Keratinocyte (primary cell): ENCODE results near the gene AGTRAP. TPM values are rescaled to one million over a fixed set of nuclear protein-coding genes. Genes with fewer than 3 reads are reported as not detected.

Source experiments
- DNase-seq: peaks from one replicate; pipeline ENCODE4 v3.0.0-alpha.2; 2011; ENCODE audit warnings: low read depth, missing footprints, low spot score
- FAIRE-seq: peaks from 2 replicates; lab custom pipeline; 2011; peaks lifted over from hg19 to GRCh38; lab: Jason Lieb, UNC
- H2AFZ ChIP-seq: 2 replicates; pipeline ENCODE4 v1.6.0; 2012; ENCODE audit warnings: low read length, control low read depth, inconsistent platforms; ENCODE audit not compliant: control insufficient read depth
- H3K27ac ChIP-seq: 2 replicates; pipeline ENCODE4 v1.5.1; 2011; ENCODE audit warnings: low read length; ENCODE audit not compliant: control insufficient read depth, insufficient read depth
- H3K27me3 ChIP-seq: 3 replicates; pipeline ENCODE4 v1.6.0; 2011; ENCODE audit warnings: low read length; ENCODE audit not compliant: control insufficient read depth, insufficient read depth; ENCODE audit errors: extremely low read depth
- H3K36me3 ChIP-seq, 2 experiments: 2 replicates in 1 of 2; 3 replicates in 1 of 2; pipeline ENCODE4 v1.5.1; 2011; ENCODE audit warnings: low read length in 2 of 2, mild to moderate bottlenecking in 1 of 2; ENCODE audit not compliant: control insufficient read depth in 2 of 2, insufficient read depth in 2 of 2; ENCODE audit errors: extremely low read depth in 1 of 2
- H3K4me1 ChIP-seq: 3 replicates; pipeline ENCODE4 v1.5.1; 2011; ENCODE audit warnings: low read length; ENCODE audit not compliant: control insufficient read depth, insufficient read depth; ENCODE audit errors: extremely low read depth
- H3K4me2 ChIP-seq: 3 replicates; pipeline ENCODE4 v1.6.0; 2011; ENCODE audit warnings: low read depth, low read length; ENCODE audit not compliant: control insufficient read depth, insufficient read depth; ENCODE audit errors: extremely low read depth
- H3K4me3 ChIP-seq, 3 experiments: fragments of 200-600 bp in 1 of 3; sonication (generic) in 1 of 3; 2 replicates in 2 of 3; 3 replicates in 1 of 3; pipeline ENCODE4 v1.5.1; 2011 to 2016; ENCODE audit warnings: low read length in 3 of 3, mild to moderate bottlenecking in 3 of 3, control low read depth in 2 of 3, inconsistent platforms in 1 of 3, low read depth in 1 of 3, mixed read lengths in 1 of 3, mixed run types in 1 of 3, moderate library complexity in 1 of 3; ENCODE audit not compliant: control insufficient read depth in 2 of 3, insufficient read depth in 2 of 3; ENCODE audit errors: extremely low read depth in 1 of 3
- H3K79me2 ChIP-seq: 2 replicates; pipeline ENCODE4 v1.6.0; 2012; ENCODE audit warnings: low read length; ENCODE audit not compliant: control insufficient read depth, insufficient read depth
- H3K9ac ChIP-seq: 3 replicates; pipeline ENCODE4 v1.6.0; 2011; ENCODE audit warnings: low read length; ENCODE audit not compliant: control insufficient read depth, insufficient read depth; ENCODE audit errors: extremely low read depth
- H3K9me1 ChIP-seq: 3 replicates; pipeline ENCODE4 v1.6.0; 2011; ENCODE audit warnings: low read length; ENCODE audit not compliant: control insufficient read depth, insufficient read depth; ENCODE audit errors: extremely low read depth
- H3K9me3 ChIP-seq: 2 replicates; pipeline ENCODE4 v1.5.1; 2012; ENCODE audit warnings: low read depth, low read length; ENCODE audit not compliant: control insufficient read depth
- H4K20me1 ChIP-seq: 3 replicates; pipeline ENCODE4 v1.6.0; 2011; ENCODE audit warnings: low read length; ENCODE audit not compliant: control insufficient read depth, insufficient read depth; ENCODE audit errors: extremely low read depth
- CTCF ChIP-seq, 3 experiments: IDR thresholded peaks in 1 of 3; conservative IDR thresholded peaks in 1 of 3; optimal IDR thresholded peaks in 1 of 3; 2 replicates in 2 of 3; 3 replicates in 1 of 3; pipeline versions ENCODE3 to v1.5.1; 2011; ENCODE audit warnings: low read length in 3 of 3, mild to moderate bottlenecking in 3 of 3, moderate library complexity in 2 of 3, control low read depth in 1 of 3, inconsistent platforms in 1 of 3; ENCODE audit not compliant: insufficient read depth in 2 of 3; ENCODE audit errors: extremely low read depth in 1 of 3
- EZH2 ChIP-seq: IDR thresholded peaks from one replicate; pipeline ENCODE4 v1.6.1; 2012; ENCODE audit warnings: inconsistent platforms, mild to moderate bottlenecking, low read length, moderate library complexity
- dilution Hi-C: fragments of 300-500 bp; cut with MboI; formaldehyde crosslinking; loops from one replicate; pipeline ENCODE4 v1.7.0; 2020; ENCODE audit warnings: low sequenced_read_pairs; ENCODE audit not compliant: extremely low pct_ligation_motif_present
- polyA plus RNA-seq, 5 experiments: library from polyadenylated mRNA; depleted of rRNA in 3 of 5; stranded (reverse) in 3 of 5; stranded (forward) in 1 of 5; unstranded in 1 of 5; fragments of >200 nt; gene quantifications; 1 replicate in 1 of 5; 2 replicates in 3 of 5; 3 replicates in 1 of 5; pipeline versions ENCODE4 v1.2.1 to v1.2.3, GENCODE V29; 2011 to 2012; ENCODE audit warnings: missing spikeins in 2 of 5, low read depth in 1 of 5, low replicate concordance in 1 of 5

The AGTRAP gene
- polyA plus RNA-seq, 1 donor (not counting 4 experiments of a cell fraction or from before 2014, with no cell fraction given), result 36.7 TPM

GRCh38 chr1:11778336-11778735 lies 42.4 kb downstream of the AGTRAP start:
- H3K9me1 ChIP-seq, result no peaks in the 10 kb centered on the region
- no peaks in the 10 kb centered on the region for H4K20me1 ChIP-seq
- H3K4me1 ChIP-seq, result peaks cover 4% of the 10 kb centered on the region
- H3K36me3 ChIP-seq, result no peaks in the 10 kb centered on the region
- H3K4me3 ChIP-seq, result no peak overlapping the region
- H3K9ac ChIP-seq, result no peak overlapping the region
- dilution Hi-C loops, result no loop called here
- H2AFZ ChIP-seq, result no peak overlapping the region
- FAIRE-seq, result no peak
- H3K27ac ChIP-seq, result no peak overlapping the region
- no peaks in the 10 kb centered on the region for H3K9me3 ChIP-seq
- DNase-seq, result no peak
- H3K79me2 ChIP-seq, result no peaks in the 10 kb centered on the region
- H3K27me3 ChIP-seq, result no peaks in the 10 kb centered on the region
- no peak overlapping the region for H3K4me2 ChIP-seq
- TF ChIP-seq EZH2 (no peak), CTCF (optimal IDR thresholded peaks at IDR 0.05 in 1 of 3, IDR thresholded peaks at IDR 0.05 in 1 of 3, conservative IDR thresholded peaks at IDR 0.05 in 1 of 3; ENCODE audit: extremely low read depth in 1 of 3, insufficient read depth in 2 of 3, low read length in 3 of 3) (no peak)

- Histone ChIP-seq H3K4me2 (no peak overlapping the region), H3K79me2 (no peaks in the 10 kb centered on the region), H2AFZ (no peak overlapping the region), H3K9me1 (no peaks in the 10 kb centered on the region), H4K20me1 (no peaks in the 10 kb centered on the region), H3K27me3 (no peaks in the 10 kb centered on the region), H3K4me1 (peaks cover 4% of the 10 kb centered on the region), H3K36me3 (no peaks in the 10 kb centered on the region), H3K9me3 (no peaks in the 10 kb centered on the region), H3K9ac (no peak overlapping the region), H3K27ac (no peak overlapping the region), H3K4me3 (no peak overlapping the region)
- DNase-seq (no peak), FAIRE-seq (no peak)
- dilution Hi-C loops, result no loop called here
- no peak for TF ChIP-seq EZH2
- TF ChIP-seq CTCF (optimal IDR thresholded peaks at IDR 0.05 in 1 of 3, IDR thresholded peaks at IDR 0.05 in 1 of 3, conservative IDR thresholded peaks at IDR 0.05 in 1 of 3; ENCODE audit: extremely low read depth in 1 of 3, insufficient read depth in 2 of 3, low read length in 3 of 3), result no peak
These were observed 43.1 kb downstream of the AGTRAP start for GRCh38 chr1:11778844-11779623.
